Measurements from ENCODE around the gene CHPF. TPM values are rescaled to one million over a fixed set of nuclear protein-coding genes. Genes with fewer than 3 reads are reported as not detected.

Gene CHPF
- total RNA-seq, 1 experiment from 2014 or later: 17.5 TPM

DNA sequence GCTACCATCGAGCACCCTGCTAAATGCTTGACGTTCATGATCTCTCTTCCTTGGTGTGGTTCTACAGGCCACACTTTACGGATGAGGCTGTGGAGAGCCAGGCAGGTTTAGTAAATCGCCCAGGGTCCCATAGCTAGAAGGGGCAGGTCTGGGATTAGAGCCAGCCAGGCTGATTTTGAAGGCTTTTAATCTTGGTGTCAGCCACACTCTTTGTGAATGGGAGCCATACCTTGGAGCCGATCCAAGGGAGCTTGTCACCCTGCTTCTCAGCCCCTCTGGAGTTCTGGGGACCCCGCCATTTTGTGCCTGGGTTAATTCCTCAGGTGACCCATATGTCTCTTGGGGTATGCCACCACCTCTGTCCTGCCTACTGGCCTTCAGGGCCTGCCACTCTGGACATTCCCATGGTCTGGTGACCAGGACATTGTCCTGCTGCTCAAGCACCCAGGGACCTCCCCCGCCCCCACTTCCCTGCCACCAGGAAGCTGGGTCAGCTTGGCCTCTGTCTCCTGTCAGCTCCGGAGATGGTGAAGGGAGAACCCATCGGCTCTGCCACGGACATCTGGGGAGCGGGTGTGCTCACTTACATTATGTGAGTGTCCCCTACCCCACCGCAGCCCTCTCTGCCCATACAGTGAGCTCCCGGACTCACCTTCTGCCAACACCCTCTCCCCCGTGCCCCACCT lies 52.2 kb downstream of the CHPF start:
- ChIA-PET CTCF (interaction anchor here (1.1 kb wide), 1 partner anchor 19 kb away, joined by 5 read pairs; no protein-coding TSS in a partner anchor), POLR2A (no interaction called here)
- intact Hi-C loops (cut with micrococcal nuclease; ENCODE audit: unreplicated experiment) (no loop called here), in situ Hi-C loops (cut with HindIII; ENCODE audit: low pct_unique_long_range_greater_than_20kb, low sequenced_read_pairs) (no loop called here)
- BruUV-seq (replicated peaks): no TSS peak
- DNase-seq (ENCODE audit: low read depth, low spot score) (no peak), ATAC-seq (no peak)
- H3K27me3 ChIP-seq (ENCODE audit: control insufficient read depth, insufficient read depth, low read length): no peaks in the 10 kb centered on the region
- peaks cover 7% of the 10 kb centered on the region; the same call in 1 of the 2 replicates for H3K4me1 ChIP-seq (ENCODE audit: control insufficient read depth, insufficient read depth, low read length)
- H3K36me3 ChIP-seq (ENCODE audit: control insufficient read depth, insufficient read depth, low read length): no peaks in the 10 kb centered on the region
- no peaks in the 10 kb centered on the region for H3K9me3 ChIP-seq (ENCODE audit: control insufficient read depth, insufficient read depth, low read depth, low read length)
- TF ChIP-seq SIN3A (IDR thresholded peaks at IDR 0.05; ENCODE audit: borderline replicate concordance, insufficient read depth, low read depth, low read length): no peak
- TF ChIP-seq TCF7L2 (IDR thresholded peaks at IDR 0.05; ENCODE audit: low read depth, low read length): no peak
- TF ChIP-seq POLR2AphosphoS5 (IDR thresholded peaks at IDR 0.05; ENCODE audit: low read depth, low read length): no peak
- TF ChIP-seq, protein P1, sequence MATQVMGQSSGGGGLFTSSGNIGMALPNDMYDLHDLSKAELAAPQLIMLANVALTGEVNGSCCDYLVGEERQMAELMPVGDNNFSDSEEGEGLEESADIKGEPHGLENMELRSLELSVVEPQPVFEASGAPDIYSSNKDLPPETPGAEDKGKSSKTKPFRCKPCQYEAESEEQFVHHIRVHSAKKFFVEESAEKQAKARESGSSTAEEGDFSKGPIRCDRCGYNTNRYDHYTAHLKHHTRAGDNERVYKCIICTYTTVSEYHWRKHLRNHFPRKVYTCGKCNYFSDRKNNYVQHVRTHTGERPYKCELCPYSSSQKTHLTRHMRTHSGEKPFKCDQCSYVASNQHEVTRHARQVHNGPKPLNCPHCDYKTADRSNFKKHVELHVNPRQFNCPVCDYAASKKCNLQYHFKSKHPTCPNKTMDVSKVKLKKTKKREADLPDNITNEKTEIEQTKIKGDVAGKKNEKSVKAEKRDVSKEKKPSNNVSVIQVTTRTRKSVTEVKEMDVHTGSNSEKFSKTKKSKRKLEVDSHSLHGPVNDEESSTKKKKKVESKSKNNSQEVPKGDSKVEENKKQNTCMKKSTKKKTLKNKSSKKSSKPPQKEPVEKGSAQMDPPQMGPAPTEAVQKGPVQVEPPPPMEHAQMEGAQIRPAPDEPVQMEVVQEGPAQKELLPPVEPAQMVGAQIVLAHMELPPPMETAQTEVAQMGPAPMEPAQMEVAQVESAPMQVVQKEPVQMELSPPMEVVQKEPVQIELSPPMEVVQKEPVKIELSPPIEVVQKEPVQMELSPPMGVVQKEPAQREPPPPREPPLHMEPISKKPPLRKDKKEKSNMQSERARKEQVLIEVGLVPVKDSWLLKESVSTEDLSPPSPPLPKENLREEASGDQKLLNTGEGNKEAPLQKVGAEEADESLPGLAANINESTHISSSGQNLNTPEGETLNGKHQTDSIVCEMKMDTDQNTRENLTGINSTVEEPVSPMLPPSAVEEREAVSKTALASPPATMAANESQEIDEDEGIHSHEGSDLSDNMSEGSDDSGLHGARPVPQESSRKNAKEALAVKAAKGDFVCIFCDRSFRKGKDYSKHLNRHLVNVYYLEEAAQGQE (IDR thresholded peaks at IDR 0.05; ENCODE audit: insufficient read depth in 1 of 2, low read depth in 2 of 2, low read length in 1 of 2): no peak
- TF ChIP-seq, protein P2, sequence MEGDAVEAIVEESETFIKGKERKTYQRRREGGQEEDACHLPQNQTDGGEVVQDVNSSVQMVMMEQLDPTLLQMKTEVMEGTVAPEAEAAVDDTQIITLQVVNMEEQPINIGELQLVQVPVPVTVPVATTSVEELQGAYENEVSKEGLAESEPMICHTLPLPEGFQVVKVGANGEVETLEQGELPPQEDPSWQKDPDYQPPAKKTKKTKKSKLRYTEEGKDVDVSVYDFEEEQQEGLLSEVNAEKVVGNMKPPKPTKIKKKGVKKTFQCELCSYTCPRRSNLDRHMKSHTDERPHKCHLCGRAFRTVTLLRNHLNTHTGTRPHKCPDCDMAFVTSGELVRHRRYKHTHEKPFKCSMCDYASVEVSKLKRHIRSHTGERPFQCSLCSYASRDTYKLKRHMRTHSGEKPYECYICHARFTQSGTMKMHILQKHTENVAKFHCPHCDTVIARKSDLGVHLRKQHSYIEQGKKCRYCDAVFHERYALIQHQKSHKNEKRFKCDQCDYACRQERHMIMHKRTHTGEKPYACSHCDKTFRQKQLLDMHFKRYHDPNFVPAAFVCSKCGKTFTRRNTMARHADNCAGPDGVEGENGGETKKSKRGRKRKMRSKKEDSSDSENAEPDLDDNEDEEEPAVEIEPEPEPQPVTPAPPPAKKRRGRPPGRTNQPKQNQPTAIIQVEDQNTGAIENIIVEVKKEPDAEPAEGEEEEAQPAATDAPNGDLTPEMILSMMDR (IDR thresholded peaks at IDR 0.05): no peak
- H3K4me3 ChIP-seq (ENCODE audit: low read depth in 2 of 2, low read length in 2 of 2): no peak overlapping the region
- H3K27ac ChIP-seq (ENCODE audit: low read length): no peak overlapping the region

DNA sequence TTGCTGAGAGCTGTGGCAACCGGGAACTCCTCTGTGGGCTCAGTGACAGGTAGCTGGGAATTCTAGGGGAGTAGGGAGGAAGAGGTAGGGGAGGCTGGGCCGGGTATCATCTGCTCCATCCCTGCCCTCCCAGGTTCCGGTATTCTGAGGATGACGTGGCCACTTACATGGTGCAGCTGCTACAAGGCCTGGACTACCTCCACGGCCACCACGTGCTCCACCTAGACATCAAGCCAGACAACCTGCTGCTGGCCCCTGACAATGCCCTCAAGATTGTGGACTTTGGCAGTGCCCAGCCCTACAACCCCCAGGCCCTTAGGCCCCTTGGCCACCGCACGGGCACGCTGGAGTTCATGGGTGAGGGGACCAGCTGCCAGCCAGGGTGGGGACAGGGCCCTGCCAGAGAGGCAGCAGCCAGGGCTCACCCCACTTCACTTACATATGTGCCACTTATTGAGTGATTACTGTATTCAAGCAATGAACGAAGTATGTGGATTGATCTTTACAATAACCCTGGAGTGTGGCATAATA lies 52.9 kb downstream of the CHPF start:
- BruUV-seq (replicated peaks): no TSS peak
- intact Hi-C loops (cut with micrococcal nuclease; ENCODE audit: unreplicated experiment) (no loop called here), in situ Hi-C loops (cut with HindIII; ENCODE audit: low pct_unique_long_range_greater_than_20kb, low sequenced_read_pairs) (no loop called here)
- Histone ChIP-seq H3K9me3 (ENCODE audit: control insufficient read depth, insufficient read depth, low read depth, low read length) (no peaks in the 10 kb centered on the region), H3K27me3 (ENCODE audit: control insufficient read depth, insufficient read depth, low read length) (no peaks in the 10 kb centered on the region), H3K27ac (ENCODE audit: low read length) (no peak overlapping the region), H3K4me3 (ENCODE audit: low read depth in 2 of 2, low read length in 2 of 2) (no peak overlapping the region), H3K36me3 (ENCODE audit: control insufficient read depth, insufficient read depth, low read length) (no peaks in the 10 kb centered on the region), H3K4me1 (ENCODE audit: control insufficient read depth, insufficient read depth, low read length) (peaks cover 6% of the 10 kb centered on the region; the same call in 1 of the 2 replicates)
- ATAC-seq (no peak), DNase-seq (ENCODE audit: low read depth, low spot score) (no peak)
- ChIA-PET POLR2A (no interaction called here), CTCF (interaction anchor here (1.1 kb wide), 1 partner anchor 19 kb away, joined by 5 read pairs; no protein-coding TSS in a partner anchor)
- TF ChIP-seq, protein P1 (IDR thresholded peaks at IDR 0.05; ENCODE audit: insufficient read depth in 1 of 2, low read depth in 2 of 2, low read length in 1 of 2): no peak
- TF ChIP-seq SIN3A (IDR thresholded peaks at IDR 0.05; ENCODE audit: borderline replicate concordance, insufficient read depth, low read depth, low read length): no peak
- TF ChIP-seq TCF7L2 (IDR thresholded peaks at IDR 0.05; ENCODE audit: low read depth, low read length): no peak
- TF ChIP-seq POLR2AphosphoS5 (IDR thresholded peaks at IDR 0.05; ENCODE audit: low read depth, low read length): no peak
- TF ChIP-seq, protein P2 (IDR thresholded peaks at IDR 0.05): no peak

Data from Panc1 (cell line).